Peyer's patch (tissue), 4 donors: ENCODE measurements around the gene TMEM256.

Experiments
- POLR2A ChIP-seq, 2 donors: fragments of 450-650 bp; IDR thresholded peaks; one replicate each; pipeline ENCODE4 v1.5.1; 2017; ENCODE audit warnings: antibody characterized with exemption in 2 of 2, mild to moderate bottlenecking in 2 of 2, moderate library complexity in 2 of 2
- TF ChIP-seq, protein P1 (sequence below), 6 experiments: fragments of 450-650 bp in 4 of 6; fragments of 200-600 bp in 2 of 6; sonication (generic) in 1 of 6; IDR thresholded peaks; one replicate each; pipeline ENCODE4 v1.5.1; 2017 to 2019; ENCODE audit warnings: antibody characterized with exemption in 6 of 6, mild to moderate bottlenecking in 3 of 6, moderate library complexity in 1 of 6

GRCh38 chr17:7418472-7419152 lies 14.7 kb upstream of the TMEM256 start:
- TF ChIP-seq, protein P1, sequence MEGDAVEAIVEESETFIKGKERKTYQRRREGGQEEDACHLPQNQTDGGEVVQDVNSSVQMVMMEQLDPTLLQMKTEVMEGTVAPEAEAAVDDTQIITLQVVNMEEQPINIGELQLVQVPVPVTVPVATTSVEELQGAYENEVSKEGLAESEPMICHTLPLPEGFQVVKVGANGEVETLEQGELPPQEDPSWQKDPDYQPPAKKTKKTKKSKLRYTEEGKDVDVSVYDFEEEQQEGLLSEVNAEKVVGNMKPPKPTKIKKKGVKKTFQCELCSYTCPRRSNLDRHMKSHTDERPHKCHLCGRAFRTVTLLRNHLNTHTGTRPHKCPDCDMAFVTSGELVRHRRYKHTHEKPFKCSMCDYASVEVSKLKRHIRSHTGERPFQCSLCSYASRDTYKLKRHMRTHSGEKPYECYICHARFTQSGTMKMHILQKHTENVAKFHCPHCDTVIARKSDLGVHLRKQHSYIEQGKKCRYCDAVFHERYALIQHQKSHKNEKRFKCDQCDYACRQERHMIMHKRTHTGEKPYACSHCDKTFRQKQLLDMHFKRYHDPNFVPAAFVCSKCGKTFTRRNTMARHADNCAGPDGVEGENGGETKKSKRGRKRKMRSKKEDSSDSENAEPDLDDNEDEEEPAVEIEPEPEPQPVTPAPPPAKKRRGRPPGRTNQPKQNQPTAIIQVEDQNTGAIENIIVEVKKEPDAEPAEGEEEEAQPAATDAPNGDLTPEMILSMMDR (IDR thresholded peaks at IDR 0.05) = no peak
- no peak for TF ChIP-seq POLR2A (IDR thresholded peaks at IDR 0.05)
